Left ventricle myocardium superior (tissue), 1 donor: ENCODE measurements around the gene SLC8A1. TPM values are rescaled to one million over a fixed set of nuclear protein-coding genes. Genes with fewer than 3 reads are reported as not detected.

Experiments used
- ATAC-seq: fragments of 200-7000 bp; cut with Tn5 transposase; one replicate; pipeline ENCODE4 v1.9.1; 2020; ENCODE audit warnings: mild to moderate bottlenecking, moderate library complexity
- DNase-seq: peaks from one replicate; pipeline ENCODE4 v3.0.0-alpha.2; 2020
- intact Hi-C: fragments of 100-400 bp; cut with micrococcal nuclease; formaldehyde crosslinking; loops from one replicate; pipeline ENCODE4 v1.11.0; 2022
- long read RNA-seq: library from polyadenylated mRNA; unstranded; transcript quantifications from one replicate; pipeline ENCODE4 v2.0.0, GENCODE V29; 2021
- total RNA-seq: library from RNA; stranded (reverse); fragmentation: NEBNext Ultra II Directional; extraction: Animal tissue kit (Norgen Biotek cat#: 25700); gene quantifications from one replicate; pipeline ENCODE4 v1.2.1, GENCODE V29; 2021
- donor health status: DM: no; HTN: yes; CAD: no; lungs with severe emphysema.

Gene SLC8A1
- total RNA-seq: 1,122 TPM
- long read RNA-seq, partial matches to known transcripts: 25 of 141 reads
- long read RNA-seq, other reads (novel, unspliced or antisense): 116 of 141 reads

DNA sequence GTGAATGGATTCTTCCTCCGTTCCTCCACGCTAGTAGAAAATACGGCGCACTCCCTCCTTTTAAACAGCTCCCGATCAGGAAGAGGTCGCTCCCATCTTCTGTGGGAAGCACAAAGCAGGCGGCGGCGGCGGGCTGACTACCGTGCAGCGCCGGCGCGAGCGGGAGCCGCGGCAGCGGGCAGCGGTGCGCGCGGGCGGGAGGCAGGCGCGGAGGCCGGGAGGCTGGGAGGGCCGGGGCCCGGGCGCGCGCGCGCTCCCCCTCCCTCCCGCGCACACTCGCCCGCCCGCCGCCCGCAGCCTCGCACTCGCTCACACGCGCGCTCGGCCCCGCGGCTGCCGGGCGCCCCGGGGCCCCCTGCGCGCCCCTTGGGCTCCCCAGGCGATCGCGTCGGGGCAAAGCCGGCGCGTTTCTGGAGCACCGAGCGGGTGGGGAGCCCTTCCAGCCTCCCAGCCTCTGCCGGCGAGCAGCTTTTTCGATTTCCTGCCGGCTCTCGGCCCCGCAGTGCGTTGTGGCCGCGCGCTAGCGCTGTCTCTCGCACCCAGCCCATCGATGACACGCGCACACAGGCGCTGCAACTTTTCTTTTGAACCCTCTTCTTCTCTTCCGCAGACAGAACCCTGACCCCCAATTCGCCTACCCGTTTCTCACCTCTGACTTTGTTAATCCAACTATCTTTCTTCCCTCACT lies at the start of gene SLC8A1:
SLC8A1 (minus strand) TSS at position 173 of the 688 bp plus-strand sequence.
- DNase-seq: peak; percentile 73
- ATAC-seq: peak; percentile 52
- intact Hi-C loops: no loop called here

DNA sequence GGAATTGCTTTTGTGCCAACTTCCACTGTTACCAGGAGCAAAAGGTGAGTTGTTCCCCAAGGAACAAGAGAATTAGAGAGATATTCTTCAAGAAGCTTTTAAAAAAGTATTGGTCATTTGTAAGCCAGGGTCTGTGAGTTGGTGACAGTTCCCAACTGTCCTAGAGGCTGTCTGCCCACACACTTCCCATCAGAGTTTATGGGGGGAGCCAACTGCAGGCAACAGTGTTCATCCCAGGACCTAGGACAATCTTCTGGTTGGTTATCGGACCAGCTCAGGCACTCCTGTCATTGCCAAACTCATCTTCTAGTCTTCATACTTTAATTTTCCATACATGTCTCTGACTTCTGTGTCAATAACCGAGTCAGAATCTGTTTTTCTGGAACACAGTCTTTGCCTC lies 47.5 kb upstream of the SLC8A1 start:
- ATAC-seq: peak; percentile 47
- intact Hi-C loops: no loop called here
- DNase-seq: no peak

GRCh38 chr2:40497251-40497859 lies 45.5 kb upstream of the SLC8A1 start:
- ATAC-seq: no peak
- no peak for DNase-seq
- intact Hi-C loops: no loop called here

DNA sequence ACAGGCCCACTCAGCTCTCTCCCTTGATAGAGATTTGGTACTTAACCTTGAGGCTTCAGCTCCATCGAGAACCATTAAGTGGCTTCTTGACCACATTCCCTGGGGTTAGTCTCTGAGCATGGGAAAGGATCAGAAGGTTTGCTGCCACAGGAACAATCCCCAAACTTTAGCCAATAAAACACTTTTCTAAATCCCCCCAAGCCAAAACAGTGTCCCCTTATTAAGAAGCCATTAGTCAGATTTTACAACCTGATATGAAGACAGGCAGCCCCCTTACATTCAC lies 37.7 kb upstream of the SLC8A1 start:
- intact Hi-C loops: loop anchor here (10.0 kb wide), 1 partner anchor 1295 kb away; no protein-coding TSS in a partner anchor
- ATAC-seq: no peak

GRCh38 chr2:40488927-40489677 lies 37.2 kb upstream of the SLC8A1 start:
- intact Hi-C loops: loop anchor here (10.0 kb wide), 1 partner anchor 1296 kb away; no protein-coding TSS in a partner anchor
- ATAC-seq (peak; percentile 82), DNase-seq (no peak)

More for the DNA sequence above, 37.7 kb upstream of the SLC8A1 start:
- no peak for DNase-seq

GRCh38 chr2:40488101-40488601 lies 36.3 kb upstream of the SLC8A1 start:
- DNase-seq (no peak), ATAC-seq (peak; percentile 47)
- intact Hi-C loops: loop anchor here (10.0 kb wide), 1 partner anchor 1297 kb away; no protein-coding TSS in a partner anchor

DNA sequence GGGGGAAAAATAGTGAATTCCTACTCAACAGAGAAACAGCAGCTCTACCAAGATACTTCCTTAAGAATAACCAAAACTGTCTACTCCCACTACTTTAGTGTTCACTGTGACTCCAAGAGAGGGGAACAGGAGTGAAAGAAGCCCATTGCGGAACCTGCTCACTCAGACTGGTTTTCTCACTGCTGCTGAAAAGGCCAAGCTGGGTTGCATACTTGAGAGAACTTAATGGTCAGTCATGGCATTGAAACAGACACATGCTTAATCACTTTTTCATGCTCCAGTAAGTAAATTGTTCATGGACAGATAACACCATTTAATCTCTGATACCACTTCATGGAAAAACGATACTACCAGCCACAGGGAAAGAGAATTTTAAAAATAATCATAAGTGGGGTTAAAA lies 35.7 kb upstream of the SLC8A1 start:
- DNase-seq: no peak
- ATAC-seq: peak; percentile 49
- intact Hi-C loops: loop anchor here (10.0 kb wide), 1 partner anchor 1297 kb away; no protein-coding TSS in a partner anchor

DNA sequence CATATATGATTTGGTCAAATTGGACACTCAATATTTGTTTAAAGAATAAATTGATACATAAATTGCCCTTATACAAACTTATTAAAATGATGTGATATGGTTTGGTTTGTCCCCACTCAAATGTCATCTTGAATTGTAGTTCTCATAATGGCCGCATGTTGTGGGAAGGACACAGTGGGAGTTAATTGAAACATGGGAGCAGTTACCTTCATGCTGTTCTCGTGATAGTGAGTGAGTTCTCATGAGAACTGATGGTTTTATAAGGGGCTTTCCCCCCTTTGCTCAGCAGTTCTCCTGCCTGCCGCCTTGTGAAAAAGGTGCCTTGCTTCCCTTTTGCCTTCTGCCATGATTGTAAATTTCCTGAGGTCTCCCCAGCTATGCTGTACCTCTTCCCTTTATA lies 34.0 kb upstream of the SLC8A1 start:
- intact Hi-C loops: loop anchor here (10.0 kb wide), 1 partner anchor 1299 kb away; no protein-coding TSS in a partner anchor
- DNase-seq: no peak
- ATAC-seq: no peak

DNA sequence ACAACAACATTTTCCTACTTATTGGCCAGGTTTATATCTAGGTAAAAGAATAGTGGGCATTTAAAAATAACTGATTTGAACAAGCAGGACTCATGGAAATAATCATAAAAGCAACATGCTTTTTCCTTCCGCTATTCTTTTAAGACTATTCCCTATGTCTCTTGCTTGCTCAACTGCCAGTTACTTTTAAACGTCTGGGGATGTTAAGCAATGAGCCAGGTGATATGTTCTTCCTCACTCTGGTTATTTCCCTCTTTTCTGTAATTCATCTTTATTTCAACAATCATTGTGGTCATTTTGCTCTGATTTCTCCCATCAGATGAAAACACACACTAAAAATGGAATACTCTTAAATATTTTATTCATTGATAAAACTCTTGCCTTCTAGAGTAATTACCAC lies 33.4 kb upstream of the SLC8A1 start:
- intact Hi-C loops: loop anchor here (10.0 kb wide), 1 partner anchor 1299 kb away; no protein-coding TSS in a partner anchor
- DNase-seq: no peak
- ATAC-seq: no peak

DNA sequence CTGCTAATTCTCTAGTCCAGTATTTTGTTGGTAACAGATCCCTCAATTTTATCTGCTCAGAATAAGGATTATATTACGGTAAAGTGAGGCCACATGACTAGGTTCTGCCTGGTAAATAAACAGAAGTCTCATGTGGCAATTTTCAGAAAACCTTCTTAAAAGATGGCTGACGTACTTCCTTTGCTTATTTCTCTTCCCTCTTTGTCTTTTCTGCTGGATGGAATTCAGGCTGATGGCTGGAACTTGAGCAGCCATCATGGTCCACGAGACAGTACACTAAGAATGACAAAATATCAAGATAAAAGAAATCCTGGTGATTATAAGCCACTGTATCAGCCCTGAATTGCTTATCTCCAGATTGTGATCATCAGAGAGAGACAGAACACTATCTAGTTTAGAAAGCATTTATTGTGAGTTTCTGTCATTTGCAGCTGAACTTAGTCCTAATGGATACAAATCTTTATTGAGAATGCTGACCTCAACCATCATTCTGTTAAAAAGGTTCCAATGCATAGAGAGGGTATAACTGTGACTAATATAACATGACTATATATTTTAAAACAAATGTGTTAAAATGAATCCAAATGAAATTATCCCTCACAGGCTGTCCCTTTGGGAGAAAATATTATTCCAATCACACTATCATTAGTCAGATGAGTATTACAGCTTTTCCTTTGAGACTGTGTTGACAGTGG lies 31.8 kb upstream of the SLC8A1 start:
- ATAC-seq (no peak), DNase-seq (no peak)
- intact Hi-C loops: loop anchor here (10.0 kb wide), 1 partner anchor 1301 kb away; no protein-coding TSS in a partner anchor

DNA sequence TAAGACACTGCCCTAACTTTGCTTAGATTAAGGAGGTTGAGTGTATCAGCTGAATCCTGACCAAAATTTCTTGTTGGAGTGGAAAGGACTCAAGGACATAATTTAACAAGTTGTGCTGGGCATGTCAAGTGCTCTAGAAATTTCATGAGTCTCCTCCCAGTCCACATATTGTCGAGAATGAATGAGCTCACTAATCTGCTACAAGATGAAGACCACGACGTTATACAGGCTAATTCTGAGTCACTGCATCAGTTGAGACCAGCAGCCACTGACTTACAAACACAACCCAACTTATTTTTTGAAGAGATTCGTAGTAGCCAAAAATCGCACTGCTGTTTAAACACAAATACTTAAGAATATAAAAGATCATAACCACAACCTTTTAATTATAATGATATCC lies 28.7 kb upstream of the SLC8A1 start:
- ATAC-seq (no peak), DNase-seq (no peak)
- intact Hi-C loops: loop anchor here (10.0 kb wide), 1 partner anchor 1304 kb away; no protein-coding TSS in a partner anchor

GRCh38 chr2:40480073-40480472 lies 28.2 kb upstream of the SLC8A1 start:
- peak; percentile 25 for ATAC-seq
- intact Hi-C loops: loop anchor here (10.0 kb wide), 1 partner anchor 1305 kb away; no protein-coding TSS in a partner anchor

GRCh38 chr2:40477361-40477760 lies 25.5 kb upstream of the SLC8A1 start:
- no peak for DNase-seq
- ATAC-seq: no peak
- intact Hi-C loops: no loop called here

More at GRCh38 chr2:40480073-40480472, 28.2 kb upstream of the SLC8A1 start:
- DNase-seq: no peak

- ATAC-seq (peak; percentile 20), DNase-seq (no peak)
- intact Hi-C loops: no loop called here
Observed at GRCh38 chr2:40476436-40476835, 24.5 kb upstream of the SLC8A1 start.

DNA sequence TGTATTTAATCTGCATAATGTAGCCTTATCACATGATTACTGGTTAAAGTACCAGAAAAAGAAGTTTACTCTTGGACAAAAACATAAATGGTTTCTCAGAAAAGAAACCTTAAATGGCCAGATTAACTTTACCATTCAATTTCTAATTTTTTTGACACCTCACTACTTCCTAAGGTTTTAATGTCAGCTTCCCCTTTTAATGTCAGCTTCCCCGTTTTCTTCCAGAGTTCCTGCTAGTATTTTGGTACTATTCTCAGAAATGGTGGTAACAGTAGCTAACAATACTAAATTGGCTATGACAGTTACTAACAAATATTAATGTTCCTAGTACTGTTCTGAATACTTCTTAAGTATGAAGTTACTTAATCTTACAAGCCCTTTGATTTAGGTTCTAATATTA lies 22.4 kb upstream of the SLC8A1 start:
- DNase-seq (no peak), ATAC-seq (no peak)
- intact Hi-C loops: no loop called here

DNA sequence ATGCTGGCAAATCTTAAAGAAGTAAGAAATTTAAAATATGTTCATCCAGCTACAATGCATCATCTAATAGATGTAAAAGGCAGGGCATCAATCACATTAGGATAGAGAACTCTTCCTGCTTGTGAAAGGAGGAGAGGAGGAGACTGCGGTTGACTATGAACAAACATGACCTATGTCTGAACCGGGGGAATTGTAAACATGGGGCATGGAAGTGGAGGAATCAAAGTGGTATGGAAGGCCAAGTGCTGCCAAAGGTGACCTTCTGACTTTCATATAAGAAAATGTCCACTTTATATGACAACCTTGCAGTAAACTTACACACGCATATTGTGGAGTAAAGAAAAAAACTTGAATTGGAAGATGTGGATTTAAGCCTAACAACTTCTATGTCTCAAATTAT lies 20.0 kb upstream of the SLC8A1 start:
- DNase-seq (no peak), ATAC-seq (peak; percentile 18)
- intact Hi-C loops: no loop called here

GRCh38 chr2:40470822-40471813 lies 19.2 kb upstream of the SLC8A1 start:
- no peak for DNase-seq
- intact Hi-C loops: no loop called here
- no peak for ATAC-seq
